PC-9 (cell line): ENCODE data around the gene LDLRAD3.

Experiments
- EZH2 ChIP-seq: fragments of 200-600 bp; sonication (generic); IDR thresholded peaks from 2 replicates; pipeline ENCODE4 v1.8.0; 2017; ENCODE audit warnings: antibody characterized with exemption, low read depth
- TF ChIP-seq, protein P1 (sequence below): fragments of 200-600 bp; sonication (generic); conservative IDR thresholded peaks from 2 replicates; pipeline ENCODE4 v1.6.1; 2017; ENCODE audit warnings: mixed run types, antibody characterized with exemption, mild to moderate bottlenecking, moderate library complexity

DNA sequence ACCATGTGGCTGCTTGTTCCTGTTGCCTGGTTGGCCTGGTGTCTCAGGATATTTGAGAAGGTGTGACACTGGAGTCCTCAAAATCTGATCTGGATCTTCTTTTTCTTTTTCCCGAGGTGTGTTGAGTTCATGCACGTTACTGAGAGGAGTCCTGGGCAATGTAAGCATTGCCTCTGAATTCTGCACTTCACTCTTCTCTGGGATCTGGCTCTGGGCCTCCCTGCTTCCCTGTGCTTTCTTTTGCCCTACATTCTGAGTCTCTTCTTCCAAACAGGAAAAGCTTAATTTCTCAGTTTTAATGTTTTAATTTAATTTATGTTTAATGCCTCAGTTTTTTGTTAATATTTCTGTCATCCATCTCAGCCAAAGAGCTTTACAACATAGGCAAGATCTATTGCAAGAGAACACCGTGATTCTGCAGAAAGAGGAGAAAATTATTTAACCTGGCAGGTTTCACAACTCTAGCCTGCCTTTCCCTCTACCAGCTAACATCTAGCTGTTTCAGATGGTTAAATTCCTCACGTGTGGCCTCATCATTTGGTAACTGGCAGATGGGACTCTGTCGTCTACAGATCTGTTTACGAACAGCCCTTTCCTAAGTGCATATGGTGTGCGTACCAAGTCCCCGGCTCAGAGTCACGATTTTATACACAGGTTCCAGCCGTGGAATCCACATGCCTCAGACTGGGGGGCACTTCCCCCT is 24.7 kb downstream of the LDLRAD3 start:
- TF ChIP-seq, protein P1, sequence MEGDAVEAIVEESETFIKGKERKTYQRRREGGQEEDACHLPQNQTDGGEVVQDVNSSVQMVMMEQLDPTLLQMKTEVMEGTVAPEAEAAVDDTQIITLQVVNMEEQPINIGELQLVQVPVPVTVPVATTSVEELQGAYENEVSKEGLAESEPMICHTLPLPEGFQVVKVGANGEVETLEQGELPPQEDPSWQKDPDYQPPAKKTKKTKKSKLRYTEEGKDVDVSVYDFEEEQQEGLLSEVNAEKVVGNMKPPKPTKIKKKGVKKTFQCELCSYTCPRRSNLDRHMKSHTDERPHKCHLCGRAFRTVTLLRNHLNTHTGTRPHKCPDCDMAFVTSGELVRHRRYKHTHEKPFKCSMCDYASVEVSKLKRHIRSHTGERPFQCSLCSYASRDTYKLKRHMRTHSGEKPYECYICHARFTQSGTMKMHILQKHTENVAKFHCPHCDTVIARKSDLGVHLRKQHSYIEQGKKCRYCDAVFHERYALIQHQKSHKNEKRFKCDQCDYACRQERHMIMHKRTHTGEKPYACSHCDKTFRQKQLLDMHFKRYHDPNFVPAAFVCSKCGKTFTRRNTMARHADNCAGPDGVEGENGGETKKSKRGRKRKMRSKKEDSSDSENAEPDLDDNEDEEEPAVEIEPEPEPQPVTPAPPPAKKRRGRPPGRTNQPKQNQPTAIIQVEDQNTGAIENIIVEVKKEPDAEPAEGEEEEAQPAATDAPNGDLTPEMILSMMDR = no peak
- no peak for TF ChIP-seq EZH2
